Stimulated activated CD4-positive, alpha-beta T cell treated with anti-CD3 and anti-CD28 coated beads, Interleukin-2, amount 100 ng/mL, for 48 hours (primary cell): ENCODE data around the gene DHRS12.

Experiments
- DNase-seq, 2 donors: peaks; one replicate each; pipeline ENCODE4 v3.0.0-alpha.2; 2020

Gene DHRS12, protein sequence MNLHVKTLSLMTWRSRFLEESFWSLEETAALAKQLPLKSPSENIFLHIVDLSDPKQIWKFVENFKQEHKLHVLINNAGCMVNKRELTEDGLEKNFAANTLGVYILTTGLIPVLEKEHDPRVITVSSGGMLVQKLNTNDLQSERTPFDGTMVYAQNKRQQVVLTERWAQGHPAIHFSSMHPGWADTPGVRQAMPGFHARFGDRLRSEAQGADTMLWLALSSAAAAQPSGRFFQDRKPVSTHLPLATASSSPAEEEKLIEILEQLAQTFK

DNA sequence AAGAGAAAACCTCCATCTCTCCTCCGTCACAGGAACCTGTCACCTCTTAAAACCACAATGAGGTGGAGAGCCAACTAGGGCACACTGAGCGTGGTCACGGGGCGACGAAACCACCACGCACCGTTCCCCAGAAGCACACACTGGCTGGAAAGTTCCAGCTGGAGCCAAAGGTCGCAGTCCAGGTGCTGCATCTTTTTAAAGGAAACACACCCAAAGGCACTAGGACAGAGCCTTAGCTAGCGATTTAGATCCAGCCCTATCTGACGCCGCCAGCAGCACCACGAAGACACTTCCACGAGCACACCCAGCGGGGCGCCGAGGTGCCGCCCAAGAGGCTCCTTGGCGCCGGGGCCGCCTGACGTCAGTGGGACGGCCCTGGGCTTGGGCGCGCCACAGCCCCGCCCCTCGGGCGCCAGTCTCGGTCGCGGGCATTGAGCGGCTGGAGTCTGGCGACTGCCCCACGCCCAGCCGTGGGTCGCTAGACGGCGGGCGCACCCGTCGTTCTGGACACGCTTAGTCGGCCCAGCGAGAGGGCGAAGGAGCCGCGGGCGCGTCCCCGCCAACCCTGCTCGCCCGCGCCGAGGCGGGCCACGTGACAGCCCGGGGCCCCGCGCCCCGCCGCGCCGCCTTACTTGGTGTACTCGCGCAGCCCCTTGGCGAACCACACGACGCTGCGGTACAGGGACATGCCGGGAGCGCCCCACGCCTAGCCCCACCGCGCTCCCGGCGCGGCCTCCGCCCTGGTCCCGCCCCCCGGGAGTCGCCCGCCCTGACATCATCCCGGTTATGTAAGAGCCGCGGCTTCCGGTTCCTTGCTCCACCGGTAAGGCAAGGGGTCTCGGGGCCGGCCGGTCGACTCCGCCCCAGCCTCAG, at the start of gene DHRS12:
DHRS12 (minus strand) TSS at position 742 of the 873 bp plus-strand sequence. CDS start 4,504 bp downstream, outside the sequence.
- peak; percentile 73 to 76 for DNase-seq

DNA sequence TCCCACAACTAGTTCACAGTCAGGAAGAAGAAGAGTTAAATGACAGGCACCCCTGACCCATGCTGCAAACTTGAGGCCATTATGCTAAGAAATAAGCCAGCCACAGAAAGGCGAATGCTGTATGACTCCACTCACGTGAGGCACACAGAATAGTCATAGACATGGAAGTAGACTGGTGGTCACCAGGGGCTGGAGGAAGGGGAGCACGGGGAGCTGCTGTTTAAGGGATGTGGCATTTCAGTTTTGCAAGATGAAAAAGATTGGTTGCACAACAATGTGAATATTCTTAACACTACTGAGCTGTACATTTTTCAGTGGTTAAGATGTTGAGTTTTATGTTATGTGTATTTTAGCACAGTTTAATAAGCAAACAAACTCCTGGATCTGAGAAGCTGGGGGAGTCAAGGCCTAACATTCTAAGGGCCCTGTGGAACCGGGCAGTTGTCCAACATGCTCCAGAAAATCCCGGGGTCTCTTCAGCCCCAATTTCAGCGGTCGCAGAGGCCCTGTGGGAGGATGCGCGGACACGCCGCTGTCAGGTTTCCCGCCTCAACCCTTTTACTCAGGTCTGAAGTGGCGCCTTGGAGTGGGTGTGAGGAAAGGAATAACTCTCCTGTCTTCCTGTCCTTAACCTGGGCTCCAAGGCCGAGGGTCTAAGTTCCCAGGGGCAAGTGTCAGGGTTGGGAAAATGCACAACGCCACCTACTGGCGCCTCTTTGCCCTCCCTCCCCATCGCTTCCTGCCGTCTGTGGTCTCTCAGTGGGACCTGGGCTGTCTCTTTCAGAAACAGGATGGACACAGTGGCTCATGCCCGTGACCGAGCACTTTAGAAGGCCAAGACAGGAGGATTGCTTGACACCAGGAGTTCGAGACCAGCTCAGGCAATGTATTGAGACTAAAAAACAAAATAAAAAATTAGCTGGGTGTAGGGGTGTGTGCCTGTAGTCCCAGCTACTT, 45.5 kb upstream of the DHRS12 start:
- DNase-seq: peak in 1 of 2 donors; percentile 40

DNA sequence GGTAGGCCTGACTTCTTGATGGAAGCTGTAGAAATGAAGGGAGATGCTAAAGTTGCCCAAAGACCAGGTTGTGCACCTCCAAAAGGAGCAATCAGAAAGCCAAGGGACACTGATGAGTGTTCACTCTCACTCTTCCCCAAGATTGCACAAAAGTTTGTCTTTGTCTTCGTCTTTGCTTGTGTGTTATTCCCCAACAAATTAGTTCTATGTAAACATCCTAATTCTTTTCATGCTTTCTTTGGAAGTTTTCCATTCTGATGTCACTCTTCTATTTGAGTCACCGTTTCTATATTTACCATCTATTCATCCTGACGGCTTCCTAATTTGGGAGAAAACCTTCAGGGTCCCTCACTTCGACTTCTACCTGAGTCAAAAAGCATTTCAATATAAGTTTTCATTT, 44.7 kb upstream of the DHRS12 start:
- no peak for DNase-seq

DNA sequence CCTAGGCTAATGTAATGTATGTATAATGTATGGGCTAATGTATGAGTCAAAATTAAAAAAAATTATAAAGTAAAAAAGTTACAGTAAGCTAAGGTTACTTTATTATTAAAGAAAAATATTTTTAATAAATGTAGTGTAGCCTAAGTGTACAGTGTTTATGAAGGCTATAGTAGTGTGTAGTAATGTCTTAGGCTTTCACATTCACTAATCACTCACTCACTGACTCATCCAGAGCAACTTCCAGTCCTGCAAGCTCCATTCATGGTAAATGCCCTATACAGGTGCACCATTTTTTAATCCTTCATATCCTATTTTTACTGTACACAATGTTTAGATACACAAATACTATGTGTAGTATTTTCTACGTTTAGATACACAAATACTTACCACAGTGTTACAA, 42.8 kb upstream of the DHRS12 start:
- DNase-seq: no peak

DNA sequence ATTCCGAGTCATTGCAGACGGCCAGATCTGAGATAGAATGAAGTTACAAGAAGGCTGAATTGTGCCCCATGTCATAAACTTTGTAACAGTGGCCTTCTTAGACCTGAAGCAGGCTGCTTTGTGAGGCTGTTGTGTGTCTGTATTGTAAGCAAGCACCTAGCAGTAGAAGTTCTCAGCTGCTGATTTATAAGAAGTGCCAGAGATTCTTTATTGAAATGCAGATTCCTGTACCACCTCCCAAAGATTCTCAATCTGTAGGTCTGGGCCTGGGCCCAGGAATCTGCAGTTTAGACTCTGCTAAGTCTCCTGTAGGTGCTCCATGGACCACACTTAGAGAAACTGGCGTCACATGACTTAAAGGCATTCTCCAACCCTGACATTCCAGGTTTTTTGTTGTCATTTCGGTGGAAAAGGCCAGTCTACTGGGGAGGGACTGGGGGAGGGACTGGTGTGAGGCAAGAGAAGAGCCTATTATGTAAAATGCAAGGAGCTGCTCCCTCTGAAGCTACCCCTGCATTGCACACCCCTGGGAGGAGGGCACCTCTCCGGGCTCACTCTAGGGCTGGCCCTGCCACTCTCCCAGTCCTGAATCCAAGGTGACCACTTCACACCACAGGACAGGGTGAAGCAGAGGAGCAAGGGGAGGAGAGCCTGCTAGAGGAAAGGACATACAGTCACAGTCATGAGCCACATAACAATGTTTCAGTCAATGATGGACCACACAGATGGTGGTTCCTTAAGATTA, 41.8 kb upstream of the DHRS12 start:
- no peak for DNase-seq

DNA sequence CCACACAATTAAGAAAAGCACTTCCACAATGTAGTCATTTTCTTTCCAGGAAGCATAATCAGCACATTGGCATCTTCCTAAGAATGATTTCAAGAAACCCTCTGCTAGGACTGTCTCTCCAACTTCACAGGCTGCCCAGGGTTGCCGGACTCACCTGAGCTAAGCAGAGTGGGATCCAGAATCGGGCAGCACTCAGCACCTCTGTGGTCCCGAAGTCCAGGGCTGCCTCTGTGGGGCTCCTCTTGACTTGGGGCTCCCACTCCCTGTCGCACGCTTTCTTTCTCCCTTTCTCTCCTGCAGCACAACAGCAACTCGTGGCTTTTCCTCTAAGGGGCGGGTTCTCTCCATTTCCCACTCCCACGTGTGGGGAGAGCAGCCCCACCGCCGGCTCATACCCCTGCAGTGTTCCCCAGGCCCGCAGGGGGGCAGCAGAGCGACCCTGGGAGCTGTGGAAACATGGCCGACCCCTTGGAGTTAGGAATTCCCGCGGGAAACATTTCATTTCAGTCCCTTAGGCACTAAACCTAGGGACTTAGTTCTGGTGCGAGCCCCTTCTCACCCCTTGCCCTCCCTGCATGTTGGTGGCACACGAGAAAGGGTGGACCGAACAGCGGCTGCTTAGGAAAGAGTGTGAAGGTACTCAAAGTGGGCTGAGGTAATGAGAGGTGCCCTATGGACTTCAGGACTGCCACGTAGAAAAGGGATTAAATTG, 41.1 kb upstream of the DHRS12 start, which contains the start of gene TMEM272:
TMEM272 (minus strand) TSS at position 316 of the 712 bp plus-strand sequence. CDS start 6,647 bp downstream, outside the sequence.
- DNase-seq: peak; percentile 60 to 62

DNA sequence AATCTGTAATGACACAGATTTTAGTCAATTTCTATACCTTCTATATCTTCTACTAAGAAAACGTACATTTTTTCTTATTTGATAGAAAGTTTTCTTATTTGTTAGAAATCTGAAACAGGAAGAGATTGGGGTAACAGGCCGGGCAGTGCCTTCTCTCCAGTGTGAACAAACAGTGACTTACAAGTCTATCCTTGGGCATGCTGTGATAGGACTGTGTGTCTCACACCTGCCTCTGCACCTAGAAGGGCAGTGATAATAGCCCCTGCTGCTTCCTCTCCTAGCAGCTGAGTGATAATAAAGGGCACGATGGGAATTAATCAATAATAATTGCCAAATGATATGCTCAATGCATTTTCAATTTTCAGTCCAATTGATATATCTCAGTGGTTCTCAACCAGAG, 39.6 kb upstream of the DHRS12 start:
- DNase-seq: no peak

DNA sequence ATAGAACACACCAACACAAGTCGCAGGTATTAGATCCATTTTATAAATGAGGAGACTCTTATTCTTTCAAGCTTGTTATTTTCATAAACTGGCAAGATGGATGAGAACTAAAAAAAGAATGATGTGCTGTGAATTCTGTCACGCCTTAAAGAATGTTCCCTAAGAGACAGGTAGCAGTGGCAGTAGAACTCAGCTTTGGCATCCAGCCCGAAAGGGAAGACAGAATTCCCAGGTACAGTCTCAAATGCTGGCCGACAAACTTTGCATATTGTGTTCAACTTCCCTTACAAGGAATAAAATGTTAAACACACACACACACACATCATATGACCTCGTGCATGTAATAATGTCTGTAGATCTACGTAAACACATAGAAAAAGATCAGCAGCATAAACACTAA, 37.8 kb upstream of the DHRS12 start:
- DNase-seq: no peak

DNA sequence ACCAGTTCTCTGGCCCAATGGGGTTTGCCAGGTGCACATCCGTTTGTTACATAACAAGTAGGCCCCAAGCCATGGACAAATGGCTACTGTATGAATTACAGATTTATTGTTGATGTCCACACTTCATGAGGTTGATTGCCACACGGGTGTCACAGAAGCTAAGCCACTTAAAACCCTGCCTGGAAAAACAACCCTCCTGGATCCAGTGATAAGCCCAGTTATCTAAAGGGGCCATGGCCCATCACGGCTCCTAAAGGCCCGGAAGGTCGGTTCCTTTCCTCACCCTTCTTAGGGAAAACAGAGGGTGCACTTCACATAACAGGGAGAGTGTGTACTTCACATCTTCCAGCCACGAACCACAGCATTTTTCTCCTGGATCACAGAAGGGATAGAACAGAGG, 37.0 kb upstream of the DHRS12 start:
- DNase-seq: no peak

DNA sequence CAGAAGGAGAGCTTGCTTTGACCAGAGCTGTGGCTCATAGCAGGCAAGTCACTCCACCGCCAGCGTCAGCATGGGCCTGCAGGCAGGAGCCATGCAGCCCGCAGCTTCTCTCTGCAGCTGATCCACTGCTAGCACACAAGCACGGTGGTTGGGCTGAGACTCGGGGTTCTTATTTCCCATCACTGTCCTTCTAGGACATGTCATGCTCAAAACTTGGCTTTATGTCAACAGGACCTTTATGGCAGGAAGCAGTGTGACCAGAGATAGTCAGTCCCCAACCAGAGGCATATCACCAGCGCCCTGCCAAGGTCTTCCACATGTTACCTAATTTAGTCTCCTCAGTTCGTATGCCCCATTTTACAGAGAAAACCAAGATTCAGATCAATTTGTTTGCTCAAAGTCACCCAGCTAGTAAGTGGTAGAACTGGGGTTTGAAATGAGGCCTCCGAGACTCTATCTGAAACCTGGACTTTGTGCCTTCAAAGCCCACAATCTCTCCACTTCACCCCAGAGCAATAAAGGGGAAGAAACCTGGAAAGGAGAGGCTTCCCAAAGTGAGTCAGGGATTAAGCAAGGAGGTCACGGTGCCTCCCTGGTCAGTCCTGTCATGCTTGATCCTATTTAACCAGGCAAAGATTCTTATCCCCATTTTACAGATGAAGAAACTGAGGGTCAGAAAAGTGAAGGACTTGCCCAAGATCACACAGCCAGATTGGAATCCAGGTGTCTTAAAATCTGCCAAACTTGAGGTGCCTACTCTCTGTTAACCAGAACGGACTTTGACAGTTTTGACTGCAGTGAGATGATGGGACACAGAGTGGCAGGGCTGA, 36.0 kb upstream of the DHRS12 start:
- DNase-seq: no peak

DNA sequence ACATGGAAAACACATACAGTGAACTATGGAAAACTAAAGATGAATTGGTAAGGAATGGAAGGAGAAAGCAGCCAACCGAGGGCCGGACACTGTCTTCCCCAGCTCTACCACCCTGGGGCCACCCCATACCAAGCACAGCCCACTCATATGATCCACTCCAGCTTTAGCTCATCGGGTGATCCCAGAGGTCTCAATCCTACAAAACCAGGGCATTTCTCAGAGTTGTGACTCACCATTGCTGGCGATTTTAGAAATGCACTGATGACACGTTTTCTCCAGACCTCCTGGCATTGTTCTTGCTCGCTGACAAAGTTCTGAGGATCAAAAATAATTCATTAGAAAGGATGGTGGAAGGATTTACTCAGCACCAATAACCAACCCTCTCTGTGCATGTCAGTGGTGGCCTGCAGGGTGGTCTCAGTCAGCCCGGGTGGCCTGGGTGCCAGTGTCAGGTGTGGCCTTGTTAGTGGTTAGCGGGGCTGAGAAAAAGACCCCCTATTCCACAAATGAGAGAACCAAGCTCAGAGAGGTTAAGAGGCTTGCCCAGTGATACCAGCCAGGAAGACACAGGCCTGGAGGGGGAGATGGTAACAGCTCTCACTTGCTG, 34.4 kb upstream of the DHRS12 start:
- no peak for DNase-seq

DNA sequence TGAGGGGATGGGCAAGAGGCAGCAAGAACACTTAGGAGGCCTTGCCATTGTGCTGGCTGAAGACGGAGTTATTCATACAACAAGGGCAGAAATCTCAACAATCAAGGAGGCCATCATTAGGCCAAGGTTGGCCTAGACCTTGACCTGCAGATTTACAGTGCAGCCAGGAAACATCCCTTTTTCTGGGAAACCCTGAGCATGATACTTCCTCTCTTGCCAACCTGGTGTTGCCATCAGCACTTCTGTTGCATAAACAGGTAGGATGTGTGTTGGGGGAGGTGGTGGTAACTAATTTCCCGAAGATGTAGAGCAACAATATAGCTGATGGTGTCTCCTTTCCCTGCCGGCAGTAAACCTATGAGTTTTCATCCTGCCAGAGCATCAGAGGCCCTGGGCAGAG, 33.1 kb upstream of the DHRS12 start:
- no peak for DNase-seq

DNA sequence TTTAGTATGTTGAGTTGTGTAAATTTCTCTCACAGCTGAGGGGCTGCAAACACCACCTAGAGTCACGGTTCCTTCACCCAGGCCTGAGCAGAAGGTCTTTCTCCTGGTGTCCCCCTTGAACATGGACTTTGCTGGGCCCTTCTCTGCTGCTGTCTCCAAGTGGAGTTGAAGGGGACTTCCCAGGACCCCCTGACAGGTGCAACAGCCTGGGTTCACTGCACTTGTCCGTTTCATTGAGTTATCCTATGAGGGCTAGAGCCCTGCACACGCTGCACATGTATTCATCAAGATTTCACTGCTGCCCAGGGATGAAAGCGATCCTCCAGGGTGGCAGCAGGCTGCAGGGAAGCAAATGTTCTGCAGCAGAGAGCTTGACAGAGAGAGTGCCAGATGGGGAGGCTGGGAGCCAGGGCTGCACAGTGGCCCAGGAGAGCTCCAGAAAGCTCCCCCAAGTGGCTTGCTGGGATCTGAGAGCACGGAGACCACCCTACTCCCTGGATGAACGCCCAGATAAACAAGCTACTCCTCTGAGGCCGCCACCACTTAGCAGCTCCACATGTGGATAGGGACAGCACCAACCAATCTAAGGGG, 30.7 kb upstream of the DHRS12 start:
- DNase-seq: no peak

DNA sequence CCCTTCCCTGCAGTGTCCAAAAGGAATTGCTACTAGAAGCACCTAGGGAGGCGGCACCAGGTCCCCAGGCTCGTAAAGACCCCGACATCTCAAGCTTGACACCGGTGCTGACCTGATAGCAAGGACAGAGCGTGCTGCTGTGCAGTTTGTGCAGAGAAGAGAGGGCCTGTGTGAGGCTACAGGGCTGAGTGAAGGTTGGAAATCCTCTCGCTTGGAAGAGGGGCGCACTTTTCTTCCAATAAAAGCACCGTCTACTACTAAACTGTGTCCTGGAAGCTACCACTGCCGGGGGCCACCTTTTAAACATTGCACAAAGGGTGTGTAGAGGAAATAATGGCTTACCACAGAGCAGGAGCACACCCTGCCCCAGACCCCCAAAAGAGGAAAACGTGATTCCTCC, 30.0 kb upstream of the DHRS12 start:
- no peak for DNase-seq

DNA sequence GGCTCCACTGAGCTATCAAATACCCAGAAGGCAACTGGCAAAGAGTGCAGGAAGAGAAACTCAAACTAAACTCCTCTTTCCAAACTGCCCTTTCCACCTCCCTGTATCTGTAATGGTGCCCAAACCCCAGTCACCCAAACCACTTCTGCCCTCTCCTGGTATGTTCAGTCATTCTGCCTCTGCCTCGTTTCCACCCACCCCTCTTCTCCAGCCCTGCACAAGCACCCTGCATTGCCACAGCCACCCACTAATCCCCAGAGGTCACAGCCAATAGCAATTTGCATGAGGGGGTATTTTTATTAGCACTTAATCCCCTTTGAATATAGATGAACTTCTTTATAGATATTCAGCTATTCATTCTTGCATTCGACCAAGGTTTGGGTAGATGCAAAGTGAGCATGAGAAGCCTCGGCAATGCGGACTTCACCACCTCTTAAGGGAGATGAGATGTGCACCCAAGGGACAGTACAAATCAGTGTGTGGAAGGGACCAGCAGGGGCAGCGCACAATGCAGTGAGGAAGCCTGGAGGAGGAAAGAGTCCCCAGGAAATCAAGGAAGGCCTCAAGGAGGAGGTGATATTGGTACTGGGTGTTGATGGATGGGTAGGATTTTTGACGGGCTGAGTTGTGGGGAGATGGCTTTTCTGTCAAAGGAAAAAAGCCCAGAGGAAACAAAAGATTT, 28.6 kb upstream of the DHRS12 start:
- DNase-seq: no peak

DNA sequence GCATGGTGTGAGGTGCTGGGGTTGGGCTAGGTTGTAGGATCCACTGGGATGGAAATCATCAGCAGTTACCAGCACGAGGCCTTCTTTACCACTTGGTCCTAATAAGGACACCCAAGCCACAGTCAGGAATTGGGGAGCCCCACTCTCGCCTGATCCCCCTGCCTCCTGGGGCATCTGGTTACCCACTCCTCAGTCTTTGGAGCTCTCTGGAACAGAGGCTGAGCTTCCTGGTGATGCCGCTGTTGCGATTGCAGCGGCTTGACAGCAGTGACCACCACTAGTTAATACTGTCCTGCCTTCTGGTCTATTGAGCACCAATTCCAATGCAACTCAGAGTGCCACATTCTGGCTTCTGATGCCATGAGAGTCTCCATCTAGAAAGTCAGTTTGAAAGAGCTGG, 27.6 kb upstream of the DHRS12 start:
- no peak for DNase-seq

DNA sequence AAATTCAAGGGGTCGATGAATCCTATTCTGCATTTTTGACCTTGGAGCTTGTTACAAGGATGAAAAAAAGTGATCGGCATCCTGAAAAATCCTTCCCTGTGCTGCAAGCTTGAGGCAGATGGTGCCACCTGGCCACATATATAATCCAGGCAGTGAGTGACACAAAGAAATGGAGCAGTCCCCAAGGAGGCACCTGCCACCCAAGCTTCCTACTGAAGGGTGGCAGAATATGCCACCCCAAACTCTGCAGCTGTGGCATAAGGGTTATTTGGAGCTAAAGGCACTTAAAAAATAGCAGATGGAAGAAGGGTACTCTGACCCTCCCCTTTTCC, 25.6 kb upstream of the DHRS12 start:
- DNase-seq: no peak

DNA sequence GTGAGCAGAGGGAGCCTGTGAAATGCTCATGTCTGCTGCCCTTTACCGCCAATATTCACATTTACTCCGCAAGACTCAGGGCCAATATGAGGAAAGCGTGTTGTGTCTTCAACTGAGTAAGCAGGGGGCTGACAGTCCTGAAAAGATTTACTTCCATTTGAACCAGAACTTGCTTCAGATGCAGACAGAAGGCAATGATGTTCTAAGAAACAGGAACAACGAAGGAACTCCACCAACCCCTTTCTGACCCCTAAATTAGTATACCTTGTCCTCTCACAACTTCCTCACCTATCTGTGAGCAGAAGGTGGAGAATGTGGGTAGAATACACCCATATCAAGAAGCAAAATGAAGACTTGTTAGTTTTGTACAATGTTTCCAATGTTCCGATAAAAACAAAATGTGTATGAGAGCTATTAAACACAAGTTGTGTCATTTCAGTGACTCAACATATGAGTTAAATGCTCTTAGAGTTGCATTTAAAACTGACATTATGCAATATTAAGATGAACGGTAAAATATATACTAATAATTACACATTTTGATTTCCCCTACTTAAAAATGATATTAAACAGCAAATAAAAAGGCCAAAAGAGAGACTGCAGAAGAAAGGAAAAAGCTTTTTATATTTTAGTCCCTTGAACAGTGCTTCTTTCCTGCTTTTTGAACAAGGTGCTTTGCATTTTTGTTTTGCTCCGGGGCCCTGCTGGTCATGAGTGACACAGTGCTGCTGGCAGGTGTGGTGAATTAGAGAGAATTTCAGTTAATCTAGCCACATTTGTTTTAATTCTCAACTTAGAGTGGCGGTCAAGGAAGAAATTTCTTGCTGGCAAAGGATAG, 25.0 kb upstream of the DHRS12 start:
- no peak for DNase-seq
